ENCODE results near the gene RBPJL. TPM values are rescaled to one million over a fixed set of nuclear protein-coding genes. Genes with fewer than 3 reads are reported as not detected.

RBPJL gene
- total RNA-seq, 1 experiment from 2014 or later = not detected

- Histone ChIP-seq H4K20me1 (ENCODE audit: insufficient read depth) (peaks cover 7% of the 10 kb centered on the region; the same call in 1 of the 2 replicates), H3K27ac (peak within 1 kb of the TSS; percentile 76), H2AFZ (peak within 1 kb of the TSS; percentile 82), H3F3A (ENCODE audit: insufficient read depth, low read depth) (peaks cover 7% of the 10 kb centered on the region), H3K4me2 (peak within 1 kb of the TSS; percentile 90), H3K9me3 (ENCODE audit: insufficient read depth, low read depth) (no peaks in the 10 kb centered on the region), H3K4me3 (peak within 1 kb of the TSS; percentile 83), H3K4me1 (replicated peaks; ENCODE audit: insufficient read depth) (peaks cover 29% of the 10 kb centered on the region), H3K36me3 (ENCODE audit: low read depth) (peaks cover 15% of the 10 kb centered on the region; the same call in 1 of the 2 replicates), H3K27me3 (ENCODE audit: insufficient read depth, low read depth) (no peaks in the 10 kb centered on the region), H3K9me2 (ENCODE audit: insufficient read depth) (no peaks in the 10 kb centered on the region), H3K79me2 (ENCODE audit: low read depth) (peaks cover 27% of the 10 kb centered on the region)
- CTCF ChIA-PET = interaction anchor here (0.5 to 1.9 kb wide), 12 partner anchors 11 to 579 kb away, joined by 3 to 18 read pairs (median 4); no protein-coding TSS in a partner anchor
- TF ChIP-seq EZH2 (IDR thresholded peaks at IDR 0.05; ENCODE audit: low read depth) (no peak), CTCF (conservative IDR thresholded peaks at IDR 0.05) (peak; percentile 92)
- no TSS peak for BruUV-seq (replicated peaks)
- DNase-seq = peak; percentile 97 to 99
- POLR2A ChIA-PET (ENCODE audit: unreplicated experiment) = interaction anchor here (0.5 to 2.3 kb wide), 15 partner anchors 15 to 1043 kb away, joined by 3 to 13 read pairs (median 4); partner anchors contain the start of genes ELMO2 and SDC4
- intact Hi-C loops (cut with micrococcal nuclease; ENCODE audit: unreplicated experiment) = loop anchor here (1.0 to 5.0 kb wide), 6 partner anchors 18 to 408 kb away; no protein-coding TSS in a partner anchor
These were observed 56.4 kb downstream of the RBPJL start, which contains the start of gene SYS1 for GRCh38 chr20:45362804-45363610. SYS1 (plus strand) TSS chr20:45363156; CDS start chr20:45363532, 376 bp downstream.

GRCh38 chr20:45363611-45364492 lies 57.2 kb downstream of the RBPJL start:
- no peak for DNase-seq
- ChIA-PET CTCF (interaction anchor here (0.6 to 1.9 kb wide), 7 partner anchors 38 to 578 kb away, joined by 3 to 18 read pairs (median 8); no protein-coding TSS in a partner anchor), POLR2A (ENCODE audit: unreplicated experiment) (interaction anchor here (0.6 to 2.3 kb wide), 6 partner anchors 16 to 218 kb away, joined by 3 to 13 read pairs (median 4); partner anchors contain the start of gene SDC4)
- intact Hi-C loops (cut with micrococcal nuclease; ENCODE audit: unreplicated experiment) = loop anchor here (1.0 to 5.0 kb wide), 6 partner anchors 19 to 407 kb away; no protein-coding TSS in a partner anchor
- no peaks in the 10 kb centered on the region for H3K9me2 ChIP-seq (ENCODE audit: insufficient read depth)
- H4K20me1 ChIP-seq (ENCODE audit: insufficient read depth) = peaks cover 7% of the 10 kb centered on the region; the same call in 1 of the 2 replicates
- TF ChIP-seq CTCF (conservative IDR thresholded peaks at IDR 0.05) = no peak
- no peak for TF ChIP-seq EZH2 (IDR thresholded peaks at IDR 0.05; ENCODE audit: low read depth)
- peaks cover 21% of the 10 kb centered on the region for H3K4me1 ChIP-seq (replicated peaks; ENCODE audit: insufficient read depth)
- H3K4me2 ChIP-seq = peak overlapping the region; percentile 90
- no peaks in the 10 kb centered on the region for H3K9me3 ChIP-seq (ENCODE audit: insufficient read depth, low read depth)
- peaks cover 22% of the 10 kb centered on the region; the same call in 1 of the 2 replicates for H3K36me3 ChIP-seq (ENCODE audit: low read depth)
- peak overlapping the region; percentile 83 for H3K4me3 ChIP-seq
- peaks cover 3% of the 10 kb centered on the region; the same call in 1 of the 2 replicates for H3F3A ChIP-seq (ENCODE audit: insufficient read depth, low read depth)
- H3K27ac ChIP-seq = no peak overlapping the region
- TSS peak; percentile 34 for BruUV-seq (replicated peaks)
- no peaks in the 10 kb centered on the region for H3K27me3 ChIP-seq (ENCODE audit: insufficient read depth, low read depth)
- H3K79me2 ChIP-seq (ENCODE audit: low read depth) = peaks cover 27% of the 10 kb centered on the region
- H2AFZ ChIP-seq = peak overlapping the region; percentile 76
